Measurements from ENCODE around the gene CDKAL1.
"Not testable (repeated sequence)": the region's sequence is repeated elsewhere in the genome, so short reads cannot be mapped to it uniquely, and the experiment has no call there.

Gene CDKAL1

GRCh38 chr6:21055480-21055879 lies 521.2 kb downstream of the CDKAL1 start:
- not testable (repeated sequence) for H2BK15ac ChIP-seq (ENCODE audit: low read length); H3K4me3 ChIP-seq (ENCODE audit: low read length in 2 of 2); H3K4ac ChIP-seq (ENCODE audit: low read length); H2AK5ac ChIP-seq (ENCODE audit: low read depth, low read length); H3K79me1 ChIP-seq (ENCODE audit: low read depth, low read length); H2BK5ac ChIP-seq (ENCODE audit: low read length); H2AFZ ChIP-seq (ENCODE audit: low read length); H2BK120ac ChIP-seq (ENCODE audit: low read depth, low read length); H4K91ac ChIP-seq (ENCODE audit: low read depth, low read length, poor library complexity); H4K8ac ChIP-seq (ENCODE audit: low read depth, low read length); H3K4me1 ChIP-seq (ENCODE audit: control insufficient read depth in 2 of 2, insufficient read depth in 1 of 2, low read depth in 1 of 2, low read length in 2 of 2); H2BK12ac ChIP-seq (ENCODE audit: low read length); DNase-seq (ENCODE audit: low spot score); H3K27ac ChIP-seq (replicated peaks; ENCODE audit: low read length); H3K9ac ChIP-seq (ENCODE audit: low read depth, low read length, poor library complexity); H3K4me2 ChIP-seq (ENCODE audit: insufficient read depth, low read length, poor library complexity, severe bottlenecking); H3K36me3 ChIP-seq (replicated peaks in 1 of 2; ENCODE audit: control insufficient read depth in 2 of 2, insufficient read depth in 2 of 2, low read length in 2 of 2); H3K27me3 ChIP-seq (ENCODE audit: control insufficient read depth in 3 of 3, insufficient read depth in 3 of 3, low read depth in 1 of 3, low read length in 3 of 3); H3K23ac ChIP-seq (ENCODE audit: low read depth, low read length, poor library complexity); H3K14ac ChIP-seq (ENCODE audit: low read length); H3K18ac ChIP-seq (ENCODE audit: low read length)
- WGBS, 2 donors (ENCODE audit: extremely low coverage in 2 of 2, insufficient read length in 2 of 2, insufficient replicate concordance in 1 of 2), result no CpG with 5 or more reads among the region's 2 CpGs
- H3K9me3 ChIP-seq (replicated peaks in 1 of 2; ENCODE audit: control insufficient read depth in 2 of 2, insufficient read depth in 1 of 2, low read depth in 1 of 2, low read length in 2 of 2), result peaks cover 7 to 12% of the 10 kb centered on the region in 2 donors

- Histone ChIP-seq H2BK120ac (ENCODE audit: low read depth, low read length) (no peak overlapping the region), H4K91ac (ENCODE audit: low read depth, low read length, poor library complexity) (no peak overlapping the region), H3K4me2 (ENCODE audit: insufficient read depth, low read length, poor library complexity, severe bottlenecking) (no peak overlapping the region)
Observed at GRCh38 chr6:21061892-21062291, 527.6 kb downstream of the CDKAL1 start.

GRCh38 chr6:21064756-21065340 lies 530.6 kb downstream of the CDKAL1 start:
- no peak overlapping the region for H3K14ac ChIP-seq (ENCODE audit: low read length)
- H2BK5ac ChIP-seq (ENCODE audit: low read length), result no peak overlapping the region
- H3K4me1 ChIP-seq (ENCODE audit: control insufficient read depth in 2 of 2, insufficient read depth in 1 of 2, low read depth in 1 of 2, low read length in 2 of 2), result peaks cover 0 to 1% of the 10 kb centered on the region in 2 donors
- H3K79me1 ChIP-seq (ENCODE audit: low read depth, low read length), result no peaks in the 10 kb centered on the region
- no peak overlapping the region for H2AFZ ChIP-seq (ENCODE audit: low read length)
- no peak overlapping the region for H3K4me2 ChIP-seq (ENCODE audit: insufficient read depth, low read length, poor library complexity, severe bottlenecking)
- H2BK15ac ChIP-seq (ENCODE audit: low read length), result no peak overlapping the region
- WGBS, 2 donors (ENCODE audit: extremely low coverage in 2 of 2, insufficient read length in 2 of 2, insufficient replicate concordance in 1 of 2), result no CpG with 5 or more reads among the region's 1 CpG
- H4K8ac ChIP-seq (ENCODE audit: low read depth, low read length), result no peak overlapping the region
- H2AK5ac ChIP-seq (ENCODE audit: low read depth, low read length), result no peak overlapping the region
- no peaks in the 10 kb centered on the region for H3K27me3 ChIP-seq (ENCODE audit: control insufficient read depth in 3 of 3, insufficient read depth in 3 of 3, low read depth in 1 of 3, low read length in 3 of 3)
- no peak overlapping the region for H3K9ac ChIP-seq (ENCODE audit: low read depth, low read length, poor library complexity)
- peaks cover 0 to 2% of the 10 kb centered on the region in 2 donors for H3K36me3 ChIP-seq (replicated peaks in 1 of 2; ENCODE audit: control insufficient read depth in 2 of 2, insufficient read depth in 2 of 2, low read length in 2 of 2)
- no peak overlapping the region for H3K4ac ChIP-seq (ENCODE audit: low read length)
- H2BK12ac ChIP-seq (ENCODE audit: low read length), result no peak overlapping the region
- H4K91ac ChIP-seq (ENCODE audit: low read depth, low read length, poor library complexity), result no peak overlapping the region
- no peak overlapping the region for H2BK120ac ChIP-seq (ENCODE audit: low read depth, low read length)
- H3K18ac ChIP-seq (ENCODE audit: low read length), result no peak overlapping the region
- H3K9me3 ChIP-seq (replicated peaks in 1 of 2; ENCODE audit: control insufficient read depth in 2 of 2, insufficient read depth in 1 of 2, low read depth in 1 of 2, low read length in 2 of 2), result no peaks in the 10 kb centered on the region
- no peak overlapping the region for H3K27ac ChIP-seq (replicated peaks; ENCODE audit: low read length)
- H3K23ac ChIP-seq (ENCODE audit: low read depth, low read length, poor library complexity), result no peak overlapping the region
- no peak overlapping the region for H3K4me3 ChIP-seq (ENCODE audit: low read length in 2 of 2)
- DNase-seq (ENCODE audit: low spot score), result no peak

More at GRCh38 chr6:21061892-21062291, 527.6 kb downstream of the CDKAL1 start:
- peaks cover 0 to 1% of the 10 kb centered on the region in 2 donors for H3K4me1 ChIP-seq (ENCODE audit: control insufficient read depth in 2 of 2, insufficient read depth in 1 of 2, low read depth in 1 of 2, low read length in 2 of 2)
- H2BK5ac ChIP-seq (ENCODE audit: low read length), result no peak overlapping the region
- no peak overlapping the region for H2BK12ac ChIP-seq (ENCODE audit: low read length)
- no peaks in the 10 kb centered on the region for H3K79me1 ChIP-seq (ENCODE audit: low read depth, low read length)
- no peaks in the 10 kb centered on the region for H3K27me3 ChIP-seq (ENCODE audit: control insufficient read depth in 3 of 3, insufficient read depth in 3 of 3, low read depth in 1 of 3, low read length in 3 of 3)
- H3K4ac ChIP-seq (ENCODE audit: low read length), result no peak overlapping the region
- H3K9me3 ChIP-seq (replicated peaks in 1 of 2; ENCODE audit: control insufficient read depth in 2 of 2, insufficient read depth in 1 of 2, low read depth in 1 of 2, low read length in 2 of 2), result peaks cover 7 to 12% of the 10 kb centered on the region in 2 donors
- no peak overlapping the region for H3K27ac ChIP-seq (replicated peaks; ENCODE audit: low read length)
- no peak overlapping the region for H3K23ac ChIP-seq (ENCODE audit: low read depth, low read length, poor library complexity)
- H3K4me3 ChIP-seq (ENCODE audit: low read length in 2 of 2), result no peak overlapping the region
- H2AK5ac ChIP-seq (ENCODE audit: low read depth, low read length), result no peak overlapping the region
- no peak overlapping the region for H2BK15ac ChIP-seq (ENCODE audit: low read length)
- DNase-seq (ENCODE audit: low spot score), result no peak
- no peak overlapping the region for H2AFZ ChIP-seq (ENCODE audit: low read length)
- H3K14ac ChIP-seq (ENCODE audit: low read length), result no peak overlapping the region
- peaks cover 0 to 2% of the 10 kb centered on the region in 2 donors for H3K36me3 ChIP-seq (replicated peaks in 1 of 2; ENCODE audit: control insufficient read depth in 2 of 2, insufficient read depth in 2 of 2, low read length in 2 of 2)
- H3K18ac ChIP-seq (ENCODE audit: low read length), result no peak overlapping the region
- H3K9ac ChIP-seq (ENCODE audit: low read depth, low read length, poor library complexity), result no peak overlapping the region
- H4K8ac ChIP-seq (ENCODE audit: low read depth, low read length), result no peak overlapping the region

GRCh38 chr6:21067521-21067920 lies 533.3 kb downstream of the CDKAL1 start:
- Histone ChIP-seq H3K18ac (ENCODE audit: low read length) (no peak overlapping the region), H3K9ac (ENCODE audit: low read depth, low read length, poor library complexity) (no peak overlapping the region), H2AFZ (ENCODE audit: low read length) (no peak overlapping the region), H3K23ac (ENCODE audit: low read depth, low read length, poor library complexity) (no peak overlapping the region), H2BK15ac (ENCODE audit: low read length) (no peak overlapping the region), H2BK12ac (ENCODE audit: low read length) (no peak overlapping the region), H4K91ac (ENCODE audit: low read depth, low read length, poor library complexity) (no peak overlapping the region), H3K79me1 (ENCODE audit: low read depth, low read length) (no peaks in the 10 kb centered on the region), H3K4me3 (ENCODE audit: low read length in 2 of 2) (no peak overlapping the region), H3K14ac (ENCODE audit: low read length) (no peak overlapping the region), H3K4me1 (ENCODE audit: control insufficient read depth in 2 of 2, insufficient read depth in 1 of 2, low read depth in 1 of 2, low read length in 2 of 2) (peaks cover 0 to 1% of the 10 kb centered on the region in 2 donors), H2BK120ac (ENCODE audit: low read depth, low read length) (no peak overlapping the region), H2BK5ac (ENCODE audit: low read length) (no peak overlapping the region), H3K9me3 (replicated peaks in 1 of 2; ENCODE audit: control insufficient read depth in 2 of 2, insufficient read depth in 1 of 2, low read depth in 1 of 2, low read length in 2 of 2) (peaks cover 0 to under 1% of the 10 kb centered on the region in 2 donors), H2AK5ac (ENCODE audit: low read depth, low read length) (no peak overlapping the region), H4K8ac (ENCODE audit: low read depth, low read length) (no peak overlapping the region), H3K4ac (ENCODE audit: low read length) (no peak overlapping the region), H3K27ac (replicated peaks; ENCODE audit: low read length) (no peak overlapping the region), H3K4me2 (ENCODE audit: insufficient read depth, low read length, poor library complexity, severe bottlenecking) (no peak overlapping the region), H3K27me3 (ENCODE audit: control insufficient read depth in 3 of 3, insufficient read depth in 3 of 3, low read depth in 1 of 3, low read length in 3 of 3) (no peaks in the 10 kb centered on the region), H3K36me3 (replicated peaks in 1 of 2; ENCODE audit: control insufficient read depth in 2 of 2, insufficient read depth in 2 of 2, low read length in 2 of 2) (peaks cover 0 to 2% of the 10 kb centered on the region in 2 donors)
- DNase-seq (ENCODE audit: low spot score), result no peak
- no CpG with 5 or more reads among the region's 3 CpGs for WGBS, 2 donors (ENCODE audit: extremely low coverage in 2 of 2, insufficient read length in 2 of 2, insufficient replicate concordance in 1 of 2)

Data from neuronal stem cell (in vitro differentiated cells).